Keratinocyte (primary cell): ENCODE results near the gene RAD18. TPM values are rescaled to one million over a fixed set of nuclear protein-coding genes. Genes with fewer than 3 reads are reported as not detected.

Experiments used
- DNase-seq: peaks from one replicate; pipeline ENCODE4 v3.0.0-alpha.2; 2011; ENCODE audit warnings: low read depth, missing footprints, low spot score
- FAIRE-seq: peaks from 2 replicates; lab custom pipeline; 2011; peaks lifted over from hg19 to GRCh38; lab: Jason Lieb, UNC
- H2AFZ ChIP-seq: 2 replicates; pipeline ENCODE4 v1.6.0; 2012; ENCODE audit warnings: low read length, control low read depth, inconsistent platforms; ENCODE audit not compliant: control insufficient read depth
- H3K27ac ChIP-seq: 2 replicates; pipeline ENCODE4 v1.5.1; 2011; ENCODE audit warnings: low read length; ENCODE audit not compliant: control insufficient read depth, insufficient read depth
- H3K27me3 ChIP-seq: 3 replicates; pipeline ENCODE4 v1.6.0; 2011; ENCODE audit warnings: low read length; ENCODE audit not compliant: control insufficient read depth, insufficient read depth; ENCODE audit errors: extremely low read depth
- H3K36me3 ChIP-seq, 2 experiments: 2 replicates in 1 of 2; 3 replicates in 1 of 2; pipeline ENCODE4 v1.5.1; 2011; ENCODE audit warnings: low read length in 2 of 2, mild to moderate bottlenecking in 1 of 2; ENCODE audit not compliant: control insufficient read depth in 2 of 2, insufficient read depth in 2 of 2; ENCODE audit errors: extremely low read depth in 1 of 2
- H3K4me1 ChIP-seq: 3 replicates; pipeline ENCODE4 v1.5.1; 2011; ENCODE audit warnings: low read length; ENCODE audit not compliant: control insufficient read depth, insufficient read depth; ENCODE audit errors: extremely low read depth
- H3K4me2 ChIP-seq: 3 replicates; pipeline ENCODE4 v1.6.0; 2011; ENCODE audit warnings: low read depth, low read length; ENCODE audit not compliant: control insufficient read depth, insufficient read depth; ENCODE audit errors: extremely low read depth
- H3K4me3 ChIP-seq, 3 experiments: fragments of 200-600 bp in 1 of 3; sonication (generic) in 1 of 3; 2 replicates in 2 of 3; 3 replicates in 1 of 3; pipeline ENCODE4 v1.5.1; 2011 to 2016; ENCODE audit warnings: low read length in 3 of 3, mild to moderate bottlenecking in 3 of 3, control low read depth in 2 of 3, inconsistent platforms in 1 of 3, low read depth in 1 of 3, mixed read lengths in 1 of 3, mixed run types in 1 of 3, moderate library complexity in 1 of 3; ENCODE audit not compliant: control insufficient read depth in 2 of 3, insufficient read depth in 2 of 3; ENCODE audit errors: extremely low read depth in 1 of 3
- H3K79me2 ChIP-seq: 2 replicates; pipeline ENCODE4 v1.6.0; 2012; ENCODE audit warnings: low read length; ENCODE audit not compliant: control insufficient read depth, insufficient read depth
- H3K9ac ChIP-seq: 3 replicates; pipeline ENCODE4 v1.6.0; 2011; ENCODE audit warnings: low read length; ENCODE audit not compliant: control insufficient read depth, insufficient read depth; ENCODE audit errors: extremely low read depth
- H3K9me1 ChIP-seq: 3 replicates; pipeline ENCODE4 v1.6.0; 2011; ENCODE audit warnings: low read length; ENCODE audit not compliant: control insufficient read depth, insufficient read depth; ENCODE audit errors: extremely low read depth
- H3K9me3 ChIP-seq: 2 replicates; pipeline ENCODE4 v1.5.1; 2012; ENCODE audit warnings: low read depth, low read length; ENCODE audit not compliant: control insufficient read depth
- H4K20me1 ChIP-seq: 3 replicates; pipeline ENCODE4 v1.6.0; 2011; ENCODE audit warnings: low read length; ENCODE audit not compliant: control insufficient read depth, insufficient read depth; ENCODE audit errors: extremely low read depth
- EZH2 ChIP-seq: IDR thresholded peaks from one replicate; pipeline ENCODE4 v1.6.1; 2012; ENCODE audit warnings: inconsistent platforms, mild to moderate bottlenecking, low read length, moderate library complexity
- dilution Hi-C: fragments of 300-500 bp; cut with MboI; formaldehyde crosslinking; loops from one replicate; pipeline ENCODE4 v1.7.0; 2020; ENCODE audit warnings: low sequenced_read_pairs; ENCODE audit not compliant: extremely low pct_ligation_motif_present
- polyA plus RNA-seq, 5 experiments: library from polyadenylated mRNA; depleted of rRNA in 3 of 5; stranded (reverse) in 3 of 5; stranded (forward) in 1 of 5; unstranded in 1 of 5; fragments of >200 nt; gene quantifications; 1 replicate in 1 of 5; 2 replicates in 3 of 5; 3 replicates in 1 of 5; pipeline versions ENCODE4 v1.2.1 to v1.2.3, GENCODE V29; 2011 to 2012; ENCODE audit warnings: missing spikeins in 2 of 5, low read depth in 1 of 5, low replicate concordance in 1 of 5
- TF ChIP-seq, protein P1 (sequence below), 3 experiments: IDR thresholded peaks in 1 of 3; conservative IDR thresholded peaks in 1 of 3; optimal IDR thresholded peaks in 1 of 3; 2 replicates in 2 of 3; 3 replicates in 1 of 3; pipeline versions ENCODE3 to v1.5.1; 2011; ENCODE audit warnings: low read length in 3 of 3, mild to moderate bottlenecking in 3 of 3, moderate library complexity in 2 of 3, control low read depth in 1 of 3, inconsistent platforms in 1 of 3; ENCODE audit not compliant: insufficient read depth in 2 of 3; ENCODE audit errors: extremely low read depth in 1 of 3

RAD18 gene
- polyA plus RNA-seq, 1 donor (not counting 4 experiments of a cell fraction or from before 2014, with no cell fraction given) = 16.0 TPM

GRCh38 chr3:8882642-8883041 is 80.6 kb downstream of the RAD18 start:
- no peak for DNase-seq
- H3K4me2 ChIP-seq = no peak overlapping the region
- no peak overlapping the region for H3K9ac ChIP-seq
- dilution Hi-C loops = no loop called here
- H3K9me1 ChIP-seq = no peaks in the 10 kb centered on the region
- H3K79me2 ChIP-seq = no peaks in the 10 kb centered on the region
- H3K36me3 ChIP-seq = peaks cover 0 to 6% of the 10 kb centered on the region in 2 experiments
- TF ChIP-seq EZH2 = no peak
- TF ChIP-seq, protein P1, sequence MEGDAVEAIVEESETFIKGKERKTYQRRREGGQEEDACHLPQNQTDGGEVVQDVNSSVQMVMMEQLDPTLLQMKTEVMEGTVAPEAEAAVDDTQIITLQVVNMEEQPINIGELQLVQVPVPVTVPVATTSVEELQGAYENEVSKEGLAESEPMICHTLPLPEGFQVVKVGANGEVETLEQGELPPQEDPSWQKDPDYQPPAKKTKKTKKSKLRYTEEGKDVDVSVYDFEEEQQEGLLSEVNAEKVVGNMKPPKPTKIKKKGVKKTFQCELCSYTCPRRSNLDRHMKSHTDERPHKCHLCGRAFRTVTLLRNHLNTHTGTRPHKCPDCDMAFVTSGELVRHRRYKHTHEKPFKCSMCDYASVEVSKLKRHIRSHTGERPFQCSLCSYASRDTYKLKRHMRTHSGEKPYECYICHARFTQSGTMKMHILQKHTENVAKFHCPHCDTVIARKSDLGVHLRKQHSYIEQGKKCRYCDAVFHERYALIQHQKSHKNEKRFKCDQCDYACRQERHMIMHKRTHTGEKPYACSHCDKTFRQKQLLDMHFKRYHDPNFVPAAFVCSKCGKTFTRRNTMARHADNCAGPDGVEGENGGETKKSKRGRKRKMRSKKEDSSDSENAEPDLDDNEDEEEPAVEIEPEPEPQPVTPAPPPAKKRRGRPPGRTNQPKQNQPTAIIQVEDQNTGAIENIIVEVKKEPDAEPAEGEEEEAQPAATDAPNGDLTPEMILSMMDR (optimal IDR thresholded peaks at IDR 0.05 in 1 of 3, IDR thresholded peaks at IDR 0.05 in 1 of 3, conservative IDR thresholded peaks at IDR 0.05 in 1 of 3; ENCODE audit: extremely low read depth in 1 of 3, insufficient read depth in 2 of 3, low read length in 3 of 3) = no peak
- H3K27me3 ChIP-seq = no peaks in the 10 kb centered on the region
- no peak overlapping the region for H2AFZ ChIP-seq
- no peak overlapping the region for H3K4me3 ChIP-seq
- H3K4me1 ChIP-seq = no peaks in the 10 kb centered on the region
- no peaks in the 10 kb centered on the region for H3K9me3 ChIP-seq
- H4K20me1 ChIP-seq = no peaks in the 10 kb centered on the region
- no peak overlapping the region for H3K27ac ChIP-seq
- FAIRE-seq = no peak

DNA sequence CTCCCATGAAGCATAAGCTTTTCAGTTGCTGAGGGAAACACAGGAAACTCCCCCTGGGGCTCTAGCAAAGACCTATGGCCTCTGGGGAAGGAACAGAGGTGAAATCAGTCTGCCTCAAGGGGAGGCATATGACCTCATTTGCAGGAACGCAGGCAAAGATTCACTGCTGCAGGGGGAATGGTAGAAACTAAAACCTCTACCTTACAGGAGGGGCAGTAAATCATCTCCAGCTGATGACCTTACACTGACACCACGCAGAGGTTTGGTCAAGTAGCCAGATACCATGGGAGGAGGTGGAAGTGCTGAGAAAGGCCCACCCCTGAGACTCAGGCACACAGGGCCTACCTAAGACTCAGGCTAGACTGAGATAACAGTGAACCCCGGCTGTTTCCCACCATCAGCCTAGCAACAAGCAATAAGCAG is 81.1 kb downstream of the RAD18 start:
- H3K9me3 ChIP-seq = no peaks in the 10 kb centered on the region
- H2AFZ ChIP-seq = no peak overlapping the region
- H3K9me1 ChIP-seq = no peaks in the 10 kb centered on the region
- FAIRE-seq (no peak), DNase-seq (no peak)
- no peak for TF ChIP-seq EZH2
- H3K4me2 ChIP-seq = no peak overlapping the region
- dilution Hi-C loops = no loop called here
- no peak overlapping the region for H3K9ac ChIP-seq
- H3K4me3 ChIP-seq = no peak overlapping the region
- no peaks in the 10 kb centered on the region for H3K27me3 ChIP-seq
- H3K36me3 ChIP-seq = peaks cover under 1 to 8% of the 10 kb centered on the region in 2 experiments
- H3K4me1 ChIP-seq = no peaks in the 10 kb centered on the region
- H4K20me1 ChIP-seq = no peaks in the 10 kb centered on the region
- no peaks in the 10 kb centered on the region for H3K79me2 ChIP-seq
- no peak overlapping the region for H3K27ac ChIP-seq

GRCh38 chr3:8879347-8879944 is 83.8 kb downstream of the RAD18 start:
- Histone ChIP-seq H3K4me2 (no peak overlapping the region), H3K9ac (no peak overlapping the region), H3K27ac (no peak overlapping the region), H3K4me3 (no peak overlapping the region), H3K9me1 (no peaks in the 10 kb centered on the region), H3K27me3 (no peaks in the 10 kb centered on the region), H2AFZ (no peak overlapping the region), H3K36me3 (peaks cover 2 to 7% of the 10 kb centered on the region in 2 experiments), H3K79me2 (no peaks in the 10 kb centered on the region), H4K20me1 (no peaks in the 10 kb centered on the region), H3K9me3 (no peaks in the 10 kb centered on the region), H3K4me1 (peaks cover under 1% of the 10 kb centered on the region)
- TF ChIP-seq, protein P1 (optimal IDR thresholded peaks at IDR 0.05 in 1 of 3, IDR thresholded peaks at IDR 0.05 in 1 of 3, conservative IDR thresholded peaks at IDR 0.05 in 1 of 3; ENCODE audit: extremely low read depth in 1 of 3, insufficient read depth in 2 of 3, low read length in 3 of 3) = no peak
- no peak for TF ChIP-seq EZH2
- FAIRE-seq (no peak), DNase-seq (no peak)
- dilution Hi-C loops = no loop called here
